SKM-1 (cell line): Measurements from ENCODE around the gene CNNM4.

Source experiments
- DNase-seq: peaks from one replicate; lab custom pipeline; 2025; ENCODE audit not compliant: unreplicated experiment; lab: John Stamatoyannopoulos, UW

CNNM4 gene

DNA sequence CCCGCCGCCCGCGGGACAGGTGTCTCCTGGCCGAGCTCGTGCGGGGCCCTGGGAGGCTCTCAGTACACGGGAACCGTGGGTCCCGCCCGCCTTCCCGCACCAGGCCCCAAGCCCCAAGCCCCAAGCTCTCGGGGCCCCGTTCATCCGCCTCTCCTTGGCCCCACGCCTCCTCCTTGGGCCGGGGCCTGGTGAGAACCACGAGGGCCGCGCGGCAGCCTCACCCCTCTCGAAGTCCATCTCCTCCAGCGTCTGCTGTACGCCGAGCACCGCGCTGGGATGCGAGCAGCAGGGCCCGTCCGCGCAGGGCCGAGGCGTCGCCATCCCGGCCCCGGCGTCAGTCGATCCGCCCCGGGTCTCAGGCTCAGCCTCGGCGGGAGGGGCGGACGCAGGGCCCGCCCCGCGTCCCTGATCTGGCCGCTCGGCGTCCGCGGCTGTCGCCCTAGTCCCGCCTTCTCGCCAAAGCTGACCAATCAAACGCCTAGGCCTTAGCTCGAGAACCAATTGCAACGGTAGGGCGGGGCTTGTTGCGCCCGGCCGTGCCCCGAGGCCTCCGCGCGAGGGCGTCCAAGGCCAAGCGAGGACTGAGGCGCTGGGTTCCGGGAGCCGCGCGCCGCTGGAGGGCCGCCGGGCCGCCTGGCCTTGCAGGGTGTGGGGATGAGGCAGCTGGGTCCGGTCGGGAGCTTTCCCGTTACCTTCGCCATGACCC, 97.1 kb downstream of the CNNM4 start, which contains the start of gene ANKRD39:
Gene ANKRD39 (minus strand): TSS at position 350 of the 706 bp plus-strand sequence. CDS start 29 bp downstream, at position 321.
- peak; percentile 99 for DNase-seq

DNA sequence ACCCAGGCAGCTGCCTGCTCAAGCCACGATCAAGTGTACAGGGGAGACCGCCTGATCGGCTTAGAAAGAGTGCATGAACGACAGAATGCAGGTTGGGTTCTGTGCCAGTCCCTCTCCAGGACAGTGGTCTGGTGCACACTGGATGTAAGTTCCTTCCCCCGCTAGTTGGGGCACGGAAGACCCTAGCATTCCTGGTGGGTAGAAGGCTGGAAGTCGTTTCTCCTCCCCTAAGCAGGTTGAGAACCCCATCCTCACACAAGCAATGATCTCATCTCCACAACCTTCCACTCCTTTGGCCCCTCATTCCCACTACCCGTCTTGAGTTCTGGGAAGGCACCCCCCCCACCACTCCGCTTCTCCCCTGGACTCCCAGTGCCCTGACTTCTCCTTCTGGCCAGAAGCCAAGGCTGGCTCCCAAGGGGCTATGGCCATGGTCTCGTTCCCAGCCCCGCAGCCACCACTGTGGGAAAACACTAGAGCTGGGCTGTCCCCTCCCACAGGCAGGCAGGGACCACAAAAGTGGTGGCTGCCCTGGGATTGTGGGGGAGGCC, 98.5 kb downstream of the CNNM4 start:
- DNase-seq, result no peak

DNA sequence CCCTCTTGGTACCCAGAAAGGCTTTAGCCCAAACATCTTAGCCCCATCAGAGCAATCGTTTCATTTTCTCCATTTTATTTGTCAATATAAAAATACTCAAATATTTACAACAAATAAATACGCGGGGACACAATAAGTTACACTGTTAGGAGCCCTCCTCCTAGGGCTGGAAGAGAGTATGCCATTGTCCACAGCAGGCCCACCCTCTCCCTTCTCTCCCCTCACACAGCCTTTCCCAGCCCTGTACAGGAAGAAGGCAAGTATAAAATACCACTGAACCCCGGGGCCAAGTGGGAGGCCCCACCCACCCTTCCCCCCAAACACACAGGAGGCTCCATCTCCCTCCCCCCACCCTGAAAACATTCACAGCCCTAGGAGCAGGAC, 99.0 kb downstream of the CNNM4 start:
- DNase-seq, result no peak

DNA sequence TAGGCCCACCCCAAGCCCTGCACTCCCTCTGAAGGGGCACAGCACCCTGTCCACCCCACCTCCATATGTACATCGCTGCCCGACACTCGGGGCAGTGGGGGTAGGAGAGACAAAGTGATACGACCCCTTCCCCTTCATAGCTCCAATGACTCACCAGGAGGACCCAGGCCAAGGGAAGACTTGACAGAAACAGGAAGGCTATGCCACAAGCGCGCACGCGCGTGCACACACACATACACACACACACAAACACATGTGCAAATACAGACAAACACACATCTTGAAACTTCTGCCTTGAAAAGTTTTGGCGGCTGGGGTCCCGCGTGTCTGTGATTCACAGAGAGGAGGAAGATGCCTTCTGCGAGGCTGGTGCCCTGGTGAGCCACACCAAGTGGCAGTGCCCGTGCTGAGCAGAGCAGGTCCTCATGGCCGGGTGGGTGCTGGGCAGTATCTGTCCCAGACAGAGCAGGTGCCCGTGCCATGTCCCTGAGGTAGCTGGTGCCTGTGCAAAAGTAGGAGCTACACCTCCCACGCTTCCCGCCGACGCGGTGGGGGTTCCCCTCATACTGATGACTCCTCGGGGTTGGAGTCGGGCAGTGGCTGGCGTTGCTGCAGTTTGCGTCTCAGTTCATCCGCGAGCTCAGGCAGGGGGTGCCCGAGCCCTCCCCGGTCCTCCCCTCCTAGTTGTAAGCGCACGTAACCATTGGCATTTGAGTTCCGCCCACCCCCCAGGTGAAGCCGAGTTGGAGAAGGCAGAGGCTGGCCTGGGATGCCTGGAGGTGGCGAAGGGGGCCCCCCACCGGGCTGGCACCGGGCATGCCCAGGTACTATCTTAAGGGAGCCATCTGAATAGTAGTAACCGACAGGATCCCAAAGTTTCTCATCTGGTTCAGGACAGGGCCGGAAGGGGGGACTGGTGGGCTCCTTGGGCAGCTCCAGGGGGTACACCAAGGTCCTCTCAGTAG, 99.6 kb downstream of the CNNM4 start:
- DNase-seq, result no peak

DNA sequence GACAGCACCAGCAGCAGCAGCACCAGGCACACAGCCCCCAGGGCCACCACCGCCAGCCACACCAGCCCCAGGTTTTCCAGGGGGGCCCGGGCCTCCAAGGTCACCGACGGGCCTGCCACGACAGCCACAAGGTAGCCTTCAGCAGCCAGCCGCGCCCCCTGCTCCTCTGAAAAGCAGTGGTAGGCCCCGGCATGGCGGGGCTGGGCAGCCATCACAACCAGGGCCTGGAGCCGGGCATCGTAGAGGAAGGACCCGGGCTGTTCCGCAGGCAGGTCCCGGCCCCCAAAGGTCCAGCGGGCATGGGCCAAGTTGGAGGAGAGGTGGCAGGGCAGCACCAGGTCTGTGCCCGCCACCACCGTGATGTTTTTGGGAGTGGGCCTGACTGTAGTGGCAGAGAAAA, 100.4 kb downstream of the CNNM4 start:
- no peak for DNase-seq
